ENCODE results near the gene IGSF8.
"Not testable (repeated sequence)": the region's sequence is repeated elsewhere in the genome, so short reads cannot be mapped to it uniquely, and the experiment has no call there.

IGSF8 gene

GRCh38 chr1:160126342-160126741 lies 27.9 kb upstream of the IGSF8 start:
- DNase-seq (ENCODE audit: low read depth, low spot score), result not testable (repeated sequence)

GRCh38 chr1:160125746-160126145 lies 27.3 kb upstream of the IGSF8 start:
- no peak for DNase-seq (ENCODE audit: low read depth, low spot score)

- no peak for DNase-seq (ENCODE audit: low read depth, low spot score)
These were observed 26.5 kb upstream of the IGSF8 start for GRCh38 chr1:160124705-160125478.

- DNase-seq (ENCODE audit: low read depth, low spot score), result no peak
These were observed 25.3 kb upstream of the IGSF8 start for GRCh38 chr1:160123726-160124125.

GRCh38 chr1:160122978-160123495 lies 24.6 kb upstream of the IGSF8 start:
- no peak for DNase-seq (ENCODE audit: low read depth, low spot score)

- no peak for DNase-seq (ENCODE audit: low read depth, low spot score)
These were observed 23.0 kb upstream of the IGSF8 start for GRCh38 chr1:160121388-160121787.

GRCh38 chr1:160120797-160121196 lies 22.4 kb upstream of the IGSF8 start:
- no peak for DNase-seq (ENCODE audit: low read depth, low spot score)

GRCh38 chr1:160118928-160119327 lies 20.5 kb upstream of the IGSF8 start:
- DNase-seq (ENCODE audit: low read depth, low spot score), result no peak

- no peak for DNase-seq (ENCODE audit: low read depth, low spot score)
These were observed 19.3 kb upstream of the IGSF8 start for GRCh38 chr1:160117709-160118183.

GRCh38 chr1:160117300-160117699 lies 18.9 kb upstream of the IGSF8 start:
- DNase-seq (ENCODE audit: low read depth, low spot score), result no peak

- no peak for DNase-seq (ENCODE audit: low read depth, low spot score)
These were observed 18.1 kb upstream of the IGSF8 start for GRCh38 chr1:160116283-160117147.

- DNase-seq (ENCODE audit: low read depth, low spot score), result no peak
These were observed 17.3 kb upstream of the IGSF8 start, which contains the start of gene ATP1A2 for GRCh38 chr1:160115545-160116282. Gene ATP1A2, plus strand, starts transcription at chr1:160115759. Its CDS starts 103 bp downstream, at chr1:160115862.

- no peak for DNase-seq (ENCODE audit: low read depth, low spot score)
These were observed 15.7 kb upstream of the IGSF8 start for GRCh38 chr1:160114085-160114484.

- DNase-seq (ENCODE audit: low read depth, low spot score), result no peak
These were observed 15.0 kb upstream of the IGSF8 start for GRCh38 chr1:160113407-160113806.

- no peak for DNase-seq (ENCODE audit: low read depth, low spot score)
These were observed 13.9 kb upstream of the IGSF8 start for GRCh38 chr1:160112357-160112756.

- not testable (repeated sequence) for DNase-seq (ENCODE audit: low read depth, low spot score)
These were observed 13.0 kb upstream of the IGSF8 start for GRCh38 chr1:160111462-160111861.

GRCh38 chr1:160109686-160110085 lies 11.3 kb upstream of the IGSF8 start:
- no peak for DNase-seq (ENCODE audit: low read depth, low spot score)

- DNase-seq (ENCODE audit: low read depth, low spot score), result peak; percentile 96
These were observed 10.7 kb upstream of the IGSF8 start for GRCh38 chr1:160108888-160109662.

- no peak for DNase-seq (ENCODE audit: low read depth, low spot score)
These were observed 9.1 kb upstream of the IGSF8 start for GRCh38 chr1:160107512-160107911.

GRCh38 chr1:160105155-160105554 lies 6.7 kb upstream of the IGSF8 start:
- no peak for DNase-seq (ENCODE audit: low read depth, low spot score)

GRCh38 chr1:160104486-160104885 lies 6.1 kb upstream of the IGSF8 start:
- DNase-seq (ENCODE audit: low read depth, low spot score), result no peak

Measured in brain pericyte (primary cell).